Measurements from ENCODE around the gene SH3BP5L.
"Not testable (repeated sequence)": the region's sequence is repeated elsewhere in the genome, so short reads cannot be mapped to it uniquely, and the experiment has no call there.

SH3BP5L gene

DNA sequence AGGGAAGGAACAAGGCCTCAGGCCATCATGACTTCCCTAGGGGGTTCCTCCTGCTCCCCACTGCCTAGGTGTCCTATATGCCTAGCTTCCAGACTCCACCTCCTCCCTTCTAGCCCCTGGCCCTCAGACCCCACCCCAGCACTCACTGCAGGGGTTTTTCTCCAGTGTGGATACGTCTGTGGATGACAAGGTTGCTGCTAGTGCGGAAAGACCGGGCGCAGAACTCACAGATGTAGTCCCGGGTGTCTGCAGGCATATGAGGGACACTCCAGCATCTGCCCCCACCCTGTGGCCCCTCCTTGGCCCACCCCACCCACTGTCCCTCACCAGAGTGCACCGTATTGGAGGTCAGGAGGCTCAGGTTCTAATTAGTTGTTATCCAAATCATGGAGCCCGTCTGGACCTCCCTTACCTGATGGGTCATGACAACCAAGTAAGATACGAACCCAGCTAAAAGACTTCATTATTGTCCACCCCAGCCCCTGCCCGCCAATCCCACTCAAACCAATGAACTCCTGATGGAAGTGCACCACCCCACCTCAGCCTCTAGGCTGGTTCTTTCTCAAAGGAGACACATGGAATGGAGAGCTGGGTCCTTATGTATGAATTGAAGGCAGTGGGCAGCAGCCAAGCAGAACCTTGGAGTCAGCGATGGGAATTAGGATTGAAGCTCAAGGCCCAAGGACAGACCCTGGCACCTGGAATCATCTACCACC lies 25.0 kb upstream of the SH3BP5L start:
- no peak for DNase-seq (ENCODE audit: low spot score)

DNA sequence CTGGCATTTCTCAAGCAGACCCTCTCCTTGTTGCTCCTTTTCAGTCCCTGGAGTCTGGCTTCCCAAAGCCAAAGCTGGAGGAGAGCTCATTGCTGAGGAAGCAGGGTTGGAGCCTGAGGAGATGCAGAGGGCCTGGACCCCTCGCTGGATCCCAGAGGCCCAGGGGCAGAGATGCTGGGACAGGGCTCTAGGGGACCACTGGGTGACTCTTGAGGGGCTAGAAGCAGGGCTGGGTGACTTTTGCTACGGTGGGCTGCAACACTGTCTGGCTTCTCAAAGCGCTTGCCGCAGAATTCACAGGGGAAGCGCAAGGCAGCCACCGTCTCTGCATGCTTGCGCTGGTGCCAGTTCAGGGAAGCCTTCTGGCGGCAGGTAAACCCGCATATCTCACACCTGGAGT lies 24.4 kb upstream of the SH3BP5L start:
- DNase-seq (ENCODE audit: low spot score) = no peak

DNA sequence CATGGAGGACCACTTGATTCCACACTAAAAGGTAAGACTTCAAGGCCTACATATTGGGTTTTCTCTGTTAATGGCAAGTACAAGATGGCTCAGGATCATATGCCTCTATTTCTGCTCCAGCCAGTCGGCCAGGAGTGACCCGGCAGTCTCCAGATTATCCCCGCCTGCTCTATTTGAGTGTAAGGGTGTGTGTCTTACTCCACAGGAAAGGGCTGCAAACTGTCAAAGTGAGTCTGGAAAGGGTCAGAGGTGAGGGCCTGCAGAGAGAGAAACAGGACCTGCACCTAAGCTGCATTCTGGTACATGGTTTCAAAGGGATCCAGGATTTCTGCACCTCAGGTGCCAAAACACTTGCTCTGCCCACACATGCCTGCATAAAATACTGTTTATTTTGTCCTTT lies 23.9 kb upstream of the SH3BP5L start:
- no peak for DNase-seq (ENCODE audit: low spot score)

DNA sequence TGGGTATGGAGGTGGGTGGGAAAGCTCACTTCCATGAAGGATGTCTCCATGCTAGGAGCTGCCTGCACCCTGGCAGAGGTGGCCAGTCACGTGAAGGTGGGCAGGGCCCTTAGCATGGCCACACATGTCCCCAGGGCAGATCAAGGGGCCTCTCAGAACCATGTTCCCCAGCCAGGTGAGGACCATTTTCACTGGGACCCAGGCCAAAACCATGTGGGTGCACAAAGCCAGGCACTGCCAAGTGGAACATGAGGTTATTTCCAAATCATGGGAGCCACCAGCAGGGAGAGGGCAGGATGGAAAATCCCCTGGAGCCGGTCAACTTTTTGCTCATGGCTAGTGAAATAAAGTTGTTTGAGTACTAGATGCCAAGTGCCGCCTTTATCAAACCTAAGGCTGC lies 23.4 kb upstream of the SH3BP5L start:
- DNase-seq (ENCODE audit: low spot score) = no peak

DNA sequence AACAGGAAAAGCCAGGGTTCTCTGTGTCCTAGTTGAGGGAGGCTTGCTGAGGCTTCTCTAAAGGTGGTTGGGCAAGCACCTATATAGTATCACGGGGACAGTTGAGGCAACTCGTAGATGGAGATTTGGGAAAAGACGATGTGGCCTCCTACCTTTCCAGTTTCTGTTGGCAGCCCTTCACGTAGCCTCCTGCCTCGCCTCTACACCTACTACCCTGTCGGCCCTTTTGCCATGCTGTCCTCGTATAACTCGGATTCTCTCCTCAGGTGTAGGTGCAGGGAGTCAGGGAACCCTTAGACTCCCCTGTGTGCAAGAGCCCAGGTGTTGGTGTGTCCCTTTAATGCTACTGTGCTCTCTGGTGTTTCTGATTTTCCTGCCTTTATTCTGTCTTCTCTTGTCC lies 22.9 kb upstream of the SH3BP5L start:
- no peak for DNase-seq (ENCODE audit: low spot score)

DNA sequence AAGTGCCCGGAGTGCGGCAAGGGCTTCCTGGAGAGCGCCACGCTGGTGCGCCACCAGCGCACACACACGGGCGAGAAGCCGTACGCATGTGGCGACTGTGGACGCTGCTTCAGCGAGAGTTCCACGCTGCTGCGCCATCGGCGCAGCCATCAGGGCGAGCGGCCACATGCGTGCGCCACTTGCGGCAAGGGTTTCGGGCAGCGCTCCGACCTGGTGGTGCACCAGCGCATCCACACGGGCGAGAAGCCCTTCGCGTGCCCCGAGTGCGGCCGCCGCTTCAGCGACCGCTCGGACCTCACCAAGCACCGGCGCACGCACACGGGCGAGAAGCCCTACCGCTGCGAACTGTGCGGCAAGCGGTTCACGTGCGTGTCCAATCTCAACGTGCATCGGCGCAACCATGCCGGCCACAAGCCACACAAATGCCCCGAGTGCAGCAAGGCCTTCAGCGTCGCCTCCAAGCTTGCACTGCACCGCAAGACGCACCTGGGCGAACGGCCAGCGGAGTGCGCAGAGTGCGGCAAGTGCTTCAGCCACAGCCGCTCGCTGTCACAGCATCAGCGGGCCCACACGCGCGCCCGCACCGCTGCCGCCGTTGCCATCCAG lies 22.3 kb upstream of the SH3BP5L start:
- no peak for DNase-seq (ENCODE audit: low spot score)

DNA sequence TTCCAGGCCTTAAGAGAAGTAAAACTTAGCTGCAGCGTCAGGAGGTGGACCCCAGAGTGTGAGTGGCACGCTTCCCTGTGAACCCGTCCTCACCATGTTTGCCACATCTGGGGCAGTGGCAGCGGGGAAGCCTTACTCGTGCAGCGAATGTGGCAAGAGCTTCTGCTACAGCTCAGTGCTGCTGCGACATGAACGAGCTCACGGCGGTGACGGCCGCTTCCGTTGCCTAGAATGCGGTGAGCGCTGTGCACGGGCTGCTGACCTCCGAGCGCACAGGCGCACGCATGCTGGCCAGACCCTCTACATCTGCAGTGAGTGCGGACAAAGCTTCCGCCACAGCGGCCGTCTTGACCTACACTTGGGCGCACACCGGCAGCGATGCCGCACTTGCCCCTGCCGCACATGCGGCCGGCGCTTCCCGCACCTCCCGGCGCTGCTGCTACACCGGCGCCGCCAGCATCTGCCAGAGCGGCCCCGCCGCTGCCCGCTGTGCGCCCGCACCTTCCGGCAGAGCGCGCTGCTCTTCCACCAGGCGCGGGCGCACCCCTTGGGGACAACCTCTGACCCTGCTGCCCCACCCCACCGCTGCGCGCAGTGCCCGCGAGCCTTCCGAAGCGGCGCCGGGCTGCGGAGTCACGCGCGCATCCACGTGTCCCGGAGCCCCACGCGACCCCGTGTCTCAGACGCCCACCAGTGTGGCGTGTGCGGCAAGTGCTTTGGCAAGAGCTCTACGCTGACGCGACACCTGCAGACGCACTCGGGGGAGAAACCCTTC lies 21.7 kb upstream of the SH3BP5L start:
- no peak for DNase-seq (ENCODE audit: low spot score)

DNA sequence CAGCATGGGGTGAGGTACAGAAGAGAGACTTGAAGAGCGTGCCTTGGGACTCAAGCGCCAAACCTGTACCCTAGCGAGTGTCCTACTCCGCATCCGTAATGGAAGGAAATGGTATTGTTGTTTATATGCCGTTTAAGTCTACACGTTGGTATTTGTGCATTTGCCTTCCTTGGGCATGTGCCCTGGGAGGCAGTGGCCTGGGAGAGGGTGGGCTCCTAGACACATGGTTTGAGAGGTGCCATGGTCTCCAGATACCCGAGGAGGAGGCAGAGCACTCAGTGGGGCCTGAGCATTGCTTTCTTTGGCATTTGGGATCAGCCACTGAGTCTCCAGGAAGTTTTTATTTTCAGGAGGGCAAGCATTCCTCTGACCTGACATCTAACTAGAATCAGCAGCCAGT lies 18.8 kb upstream of the SH3BP5L start:
- no peak for DNase-seq (ENCODE audit: low spot score)

DNA sequence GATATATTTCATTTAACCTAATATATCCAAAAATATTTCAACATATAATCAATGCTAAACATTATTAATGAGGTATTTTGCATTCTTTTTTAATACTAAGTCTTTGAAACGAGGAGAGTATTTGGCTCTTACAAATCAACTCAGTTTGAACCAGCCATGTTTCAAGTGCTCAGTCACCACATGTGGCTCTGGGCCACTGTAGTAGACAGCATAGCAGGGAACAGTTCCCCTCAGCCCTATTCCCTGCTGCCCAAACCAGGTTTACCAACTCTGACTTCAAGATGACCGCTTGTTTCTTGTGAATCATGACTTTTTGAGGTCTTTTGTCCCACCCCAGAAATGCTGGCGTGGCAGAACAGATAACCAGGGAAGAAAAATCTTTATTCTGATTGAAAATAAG lies 18.0 kb upstream of the SH3BP5L start:
- no peak for DNase-seq (ENCODE audit: low spot score)

DNA sequence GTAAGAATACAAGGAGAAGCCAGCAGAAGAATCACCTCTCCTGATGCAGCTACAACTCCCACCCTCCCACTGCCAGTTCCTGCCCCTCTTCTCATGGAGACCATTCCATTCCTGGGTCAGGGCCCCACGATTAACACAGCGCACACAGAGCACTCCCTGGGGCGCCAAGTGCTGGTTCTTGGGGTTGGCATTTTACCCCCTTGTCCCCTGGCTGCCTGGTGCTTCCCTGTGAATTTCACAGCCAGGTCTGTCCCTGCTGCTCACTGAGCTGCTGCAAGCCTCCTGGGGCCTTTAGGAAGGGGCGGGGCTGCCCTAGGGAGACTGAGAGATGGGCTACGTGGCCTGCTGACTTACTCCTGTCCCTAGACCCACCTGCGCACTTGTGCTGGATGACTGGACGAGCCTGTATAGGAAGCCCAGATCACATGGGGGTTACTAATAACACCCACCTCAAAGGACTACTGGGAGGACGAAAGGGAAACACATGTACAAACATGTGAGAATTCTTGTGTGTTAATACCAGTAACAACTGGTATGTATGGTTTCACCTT lies 17.1 kb upstream of the SH3BP5L start:
- no peak for DNase-seq (ENCODE audit: low spot score)

DNA sequence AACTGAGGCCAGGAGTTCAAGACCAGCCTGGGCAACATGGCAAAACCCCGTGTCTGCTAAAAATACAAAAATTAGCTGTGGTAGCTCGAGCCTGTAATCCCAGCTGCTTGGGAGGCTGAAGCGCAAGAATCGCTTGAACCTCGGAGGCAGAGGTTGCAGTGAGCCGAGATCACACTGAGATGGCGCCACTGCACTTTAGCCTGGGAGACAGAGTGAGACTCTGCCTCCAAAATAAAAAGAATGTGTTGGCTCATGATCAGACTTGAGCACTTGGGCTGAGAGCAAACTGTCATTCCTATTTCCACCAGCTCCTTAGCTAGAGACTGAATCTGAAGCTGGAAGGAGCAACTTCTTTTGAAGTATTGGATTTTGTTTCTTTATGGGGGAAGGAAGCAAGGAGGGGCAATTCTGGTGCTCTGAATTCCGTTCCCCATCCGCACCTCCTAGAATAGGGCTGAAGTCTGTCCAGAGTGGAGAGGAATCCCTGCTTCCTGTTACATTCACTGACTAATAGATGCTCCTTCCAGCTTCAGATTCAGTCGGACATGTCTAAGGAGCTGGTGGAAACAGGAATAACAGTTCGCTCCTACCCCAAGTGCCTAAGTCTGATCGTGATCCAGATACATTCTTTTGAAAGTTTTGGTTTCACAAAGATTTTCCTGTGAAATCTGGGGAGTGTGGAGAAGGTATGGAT lies 16.1 kb upstream of the SH3BP5L start:
- peak; percentile 51 for DNase-seq (ENCODE audit: low spot score)

DNA sequence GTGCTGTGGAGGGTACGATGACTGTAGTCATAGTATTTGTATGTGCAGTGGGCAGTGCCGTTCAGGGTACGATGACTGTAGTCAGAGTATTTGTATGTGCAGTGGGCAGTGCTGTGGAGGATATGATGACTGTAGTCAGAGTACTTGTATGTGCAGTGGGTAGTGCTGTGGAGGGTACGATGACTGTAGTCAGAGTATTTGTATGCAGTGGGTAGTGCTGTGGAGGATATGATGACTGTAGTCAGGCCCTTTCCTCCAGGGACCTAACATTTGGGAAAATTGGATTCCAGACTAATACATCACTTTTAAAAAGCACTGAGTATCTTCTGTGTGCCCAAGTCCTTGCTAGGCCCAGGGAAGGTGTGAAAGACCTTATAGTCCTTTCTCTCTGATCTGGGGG lies 15.2 kb upstream of the SH3BP5L start:
- no peak for DNase-seq (ENCODE audit: low spot score)

DNA sequence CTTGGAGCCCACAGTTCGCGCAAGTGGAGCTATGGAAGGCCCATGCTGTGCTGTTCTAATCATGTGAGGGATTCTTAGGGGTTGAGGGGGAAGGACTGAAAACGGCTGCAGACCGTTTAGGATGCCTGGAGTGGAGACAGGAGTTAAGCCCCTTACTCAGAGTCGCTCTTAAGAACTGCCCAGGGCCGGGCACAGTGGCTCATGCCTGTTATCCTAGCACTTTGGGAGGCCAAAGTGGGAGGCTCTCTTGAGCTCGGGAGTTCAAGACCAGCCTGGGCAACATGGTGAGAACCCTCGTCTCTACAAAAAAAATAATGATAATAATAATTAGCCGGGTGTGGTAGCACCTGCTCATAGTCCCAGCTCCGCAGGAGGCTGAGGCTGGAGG lies 13.4 kb upstream of the SH3BP5L start:
- DNase-seq (ENCODE audit: low spot score) = no peak

DNA sequence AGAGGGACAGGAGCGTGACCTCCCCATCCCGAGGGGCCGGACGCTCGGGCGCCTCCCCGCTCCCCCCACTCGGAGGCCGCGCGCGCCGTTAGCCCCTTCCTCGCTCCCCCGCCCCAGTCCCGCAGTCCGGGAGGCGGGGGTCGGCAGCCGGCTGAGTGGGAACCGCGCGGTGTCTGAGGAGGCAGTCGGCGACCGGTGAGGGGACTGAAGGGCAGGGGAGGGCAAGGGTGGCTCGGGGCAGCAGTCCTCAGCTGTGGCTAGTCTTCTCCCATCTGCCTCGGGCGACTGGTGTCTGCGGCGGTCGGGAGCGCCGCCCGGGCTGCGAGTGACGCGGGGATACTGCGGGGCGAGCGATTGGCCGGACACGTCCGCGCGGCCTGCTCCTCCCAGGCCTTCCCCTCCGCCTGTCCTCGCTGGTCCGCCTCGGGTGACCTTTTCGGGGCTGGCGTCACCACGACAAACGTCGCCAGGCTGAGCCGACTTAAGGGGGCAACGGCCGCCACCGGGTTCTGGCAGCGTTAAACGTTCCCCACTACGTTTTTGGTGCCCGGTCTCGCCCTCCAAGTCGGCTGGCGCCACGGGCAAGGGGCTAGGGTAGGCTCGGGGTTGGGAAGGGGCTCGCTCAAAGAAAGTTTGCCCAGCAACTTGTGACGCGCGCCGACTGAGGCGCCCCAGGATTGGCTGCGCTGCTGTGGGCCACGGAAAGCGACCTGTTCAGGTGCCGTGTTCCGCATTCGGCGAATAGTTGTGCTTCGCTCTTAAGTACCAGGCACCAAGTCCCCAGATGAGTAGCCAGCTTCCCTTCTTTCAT lies 12.8 kb upstream of the SH3BP5L start:
- peak; percentile 92 for DNase-seq (ENCODE audit: low spot score)

DNA sequence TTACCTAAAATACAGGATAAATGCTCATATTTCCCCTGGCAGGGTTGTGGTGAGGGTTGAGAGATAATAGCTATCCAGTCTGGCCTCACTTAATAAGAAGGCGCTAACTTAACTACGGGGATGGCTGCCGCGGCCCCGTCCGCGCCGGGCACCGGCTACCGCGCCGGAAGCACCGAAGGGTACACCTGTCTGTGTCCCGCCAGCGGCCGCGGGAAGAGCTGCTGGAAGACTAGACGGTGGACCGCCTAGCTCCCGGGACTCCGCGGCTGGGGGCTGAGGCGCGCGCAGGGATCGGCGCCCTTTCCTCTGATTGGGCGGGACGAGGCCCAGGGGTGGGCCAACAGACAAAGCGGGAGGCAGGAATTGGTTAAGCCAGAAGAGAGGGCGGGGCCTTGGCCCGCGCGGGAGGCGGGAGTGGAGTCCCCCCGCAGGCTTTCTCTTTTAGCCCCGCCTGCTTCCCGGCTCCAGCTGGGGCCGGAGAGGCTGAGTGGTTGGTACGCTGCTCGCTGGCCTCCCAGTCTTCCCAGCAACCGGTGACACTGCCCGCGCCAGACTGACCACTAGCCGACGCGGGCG lies 12.2 kb upstream of the SH3BP5L start, which contains the start of gene ZNF672:
Gene ZNF672, plus strand, starts transcription at position 444 of the 576 bp plus-strand sequence. CDS start 9,051 bp downstream, outside the sequence.
- DNase-seq (ENCODE audit: low spot score) = peak; percentile 98

DNA sequence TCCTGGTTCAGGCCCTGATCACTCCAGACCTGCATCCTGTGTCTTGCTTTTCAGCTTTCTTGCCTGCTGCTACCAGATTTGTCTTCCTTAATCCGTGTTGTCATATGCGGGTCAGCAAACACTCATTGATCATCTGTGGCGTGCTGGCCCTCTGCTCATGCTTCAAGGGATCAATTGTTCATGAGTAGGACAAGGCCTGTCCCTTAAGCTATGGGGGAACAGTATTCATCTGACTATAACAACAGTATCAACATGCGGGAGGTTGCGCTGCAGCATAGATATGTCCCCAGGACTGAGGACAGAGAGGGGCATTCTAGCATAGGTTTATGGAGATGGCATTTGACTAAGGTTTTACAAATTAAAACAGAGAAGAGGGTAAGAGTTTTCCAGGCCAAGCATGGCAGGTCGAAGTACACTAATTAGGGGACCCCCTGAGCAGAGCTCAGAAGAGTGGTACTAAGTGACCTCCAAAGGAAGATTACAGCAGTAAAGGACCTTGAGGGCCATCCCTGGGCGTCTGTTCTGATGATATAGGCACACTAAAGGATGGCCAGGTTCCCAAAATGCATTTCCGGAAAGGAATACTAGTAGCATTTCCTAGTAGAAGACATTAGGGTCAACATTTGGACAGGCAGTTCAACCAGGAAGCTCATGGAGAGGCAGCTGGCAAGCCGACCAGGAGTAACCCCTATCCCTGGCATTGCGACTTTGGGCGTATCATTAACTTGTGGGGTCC lies 11.5 kb upstream of the SH3BP5L start:
- no peak for DNase-seq (ENCODE audit: low spot score)

DNA sequence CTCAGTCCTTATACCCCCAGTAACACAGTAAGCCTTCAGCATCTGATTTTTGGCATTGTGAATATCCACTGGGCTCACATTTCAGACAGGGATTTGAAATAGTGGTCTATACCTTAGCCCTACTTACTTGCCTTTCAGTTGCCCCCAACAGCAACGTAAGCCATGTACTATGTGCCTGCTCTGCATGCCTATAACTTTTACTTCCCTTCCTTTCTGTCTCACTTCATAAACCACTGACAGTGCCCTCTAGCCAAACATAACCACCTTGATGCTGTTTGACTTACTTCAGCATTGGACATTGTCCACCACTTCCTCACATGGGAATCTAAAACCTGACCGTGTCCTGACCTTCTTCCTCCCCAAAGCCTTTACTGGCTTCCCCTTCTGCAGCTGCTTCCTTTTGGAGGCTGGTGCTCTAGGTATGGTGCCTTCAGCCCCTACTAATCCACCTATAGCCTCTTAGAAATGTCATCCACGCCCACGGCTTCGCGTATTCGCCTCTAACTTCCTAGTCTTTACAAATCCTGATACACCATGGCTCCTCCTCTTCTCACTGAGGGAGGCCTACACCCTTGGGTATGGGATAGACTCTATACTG lies 8.7 kb upstream of the SH3BP5L start:
- no peak for DNase-seq (ENCODE audit: low spot score)

DNA sequence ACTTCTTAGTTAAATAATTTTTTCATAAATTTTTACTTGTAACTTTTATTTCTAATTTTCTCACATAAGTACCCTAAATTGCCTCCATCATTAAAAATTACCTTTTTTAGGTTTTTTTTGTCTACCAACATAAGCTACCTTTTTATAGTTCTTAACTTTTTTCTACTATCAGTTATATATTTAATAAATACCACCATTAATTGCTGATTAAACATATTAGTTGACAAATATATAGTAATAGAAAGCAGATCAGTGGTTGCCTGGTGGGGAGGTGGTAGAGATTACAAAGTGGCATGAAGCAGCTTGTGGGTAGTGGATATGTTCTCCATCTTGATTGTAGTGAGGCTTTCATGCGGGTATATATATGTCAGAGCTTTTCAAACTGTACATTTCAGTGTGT lies 6.1 kb upstream of the SH3BP5L start:
- no peak for DNase-seq (ENCODE audit: low spot score)

DNA sequence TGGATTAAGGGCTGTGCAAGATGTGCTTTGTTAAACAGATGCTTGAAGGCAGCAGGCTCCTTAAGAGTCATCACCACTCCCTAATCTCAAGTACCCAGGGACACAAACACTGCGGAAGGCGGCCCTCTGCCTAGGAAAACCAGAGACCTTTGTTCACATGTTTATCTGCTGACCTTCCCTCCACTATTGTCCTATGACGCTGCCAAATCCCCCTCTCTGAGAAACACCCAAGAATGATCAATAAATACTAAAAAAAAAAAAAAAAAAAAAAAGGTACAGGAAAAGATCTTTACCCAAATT lies 5.0 kb upstream of the SH3BP5L start:
- DNase-seq (ENCODE audit: low spot score) = not testable (repeated sequence)

DNA sequence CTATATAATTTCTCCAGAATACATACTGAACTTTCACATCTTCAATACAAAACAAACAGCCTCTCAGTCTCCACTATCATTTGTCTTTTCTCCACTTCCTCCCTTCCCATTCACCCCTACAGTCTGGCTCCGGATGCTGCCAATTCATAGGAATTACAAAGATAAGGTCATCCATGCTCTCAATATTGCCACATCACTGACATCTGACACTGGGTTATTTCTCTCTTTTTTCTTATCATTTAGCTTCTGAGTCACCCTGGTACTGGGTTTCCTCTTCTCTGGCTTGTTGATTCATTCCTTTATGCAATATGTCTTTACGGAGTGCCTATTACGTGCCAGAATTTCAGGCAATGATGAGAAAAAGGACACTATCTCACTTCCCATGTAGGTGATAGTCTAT lies 3.1 kb upstream of the SH3BP5L start:
- DNase-seq (ENCODE audit: low spot score) = peak; percentile 49
